PC-3 (cell line): ENCODE measurements around the gene ABLIM2. TPM values are rescaled to one million over a fixed set of nuclear protein-coding genes. Genes with fewer than 3 reads are reported as not detected.
A peak's percentile ranks its signal among the peaks of the same experiment; 100 is the strongest.

Experiments
- ATAC-seq: fragments of 200-7000 bp; cut with Tn5 transposase; 2 replicates; pipeline ENCODE4 v1.9.1; 2020; ENCODE audit warnings: mild to moderate bottlenecking, moderate library complexity
- BruUV-seq: library from RNA; stranded (reverse); fragments of 400-500 nt; replicated peaks from 2 replicates; lab custom pipeline; 2021; lab: Mats Ljungman, UMichigan
- CTCF ChIA-PET: fragments of 300-600 bp; sonication (Branson Sonifier 250); formaldehyde crosslinking; loops from one replicate; lab custom pipeline; 2022; ENCODE audit warnings: antibody characterized with exemption; lab: Charles Lee
- POLR2A ChIA-PET: fragments of 300-600 bp; sonication (Branson Sonifier 250); formaldehyde crosslinking; loops from one replicate; lab custom pipeline; 2022; ENCODE audit warnings: antibody characterized with exemption; ENCODE audit not compliant: unreplicated experiment; lab: Charles Lee
- DNase-seq: peaks from one replicate; pipeline ENCODE4 v3.0.0-alpha.2; 2015
- H2AFZ ChIP-seq: fragments of 300-600 bp; sonication (generic); 2 replicates; pipeline ENCODE4 v1.6.0; 2016; ENCODE audit warnings: antibody characterized with exemption, low read length
- H3F3A ChIP-seq: fragments of 300-600 bp; sonication (generic); one replicate; pipeline ENCODE4 v1.6.0; 2017; ENCODE audit warnings: antibody characterized with exemption, low read length, control low read depth, mild to moderate bottlenecking; ENCODE audit not compliant: unreplicated experiment
- H3K27ac ChIP-seq: fragments of 300-600 bp; sonication (generic); 2 replicates; pipeline ENCODE4 v1.5.1; 2016; ENCODE audit warnings: mild to moderate bottlenecking, low read length
- H3K27me3 ChIP-seq: fragments of 300-600 bp; sonication (generic); 2 replicates; pipeline ENCODE4 v1.6.1; 2016; ENCODE audit warnings: low read length, mixed read lengths
- H3K36me3 ChIP-seq: fragments of 300-600 bp; sonication (generic); 2 replicates; pipeline ENCODE4 v1.6.1; 2016; ENCODE audit warnings: low read depth, mixed run types, low read length, mixed read lengths
- H3K4me1 ChIP-seq: fragments of 300-600 bp; sonication (generic); 2 replicates; pipeline ENCODE4 v1.5.1; 2016; ENCODE audit warnings: low read length; ENCODE audit not compliant: insufficient read depth
- H3K4me2 ChIP-seq: fragments of 300-600 bp; sonication (generic); 2 replicates; pipeline ENCODE4 v1.6.0; 2016; ENCODE audit warnings: low read length
- H3K4me3 ChIP-seq: fragments of 300-600 bp; sonication (generic); 2 replicates; pipeline ENCODE4 v1.5.1; 2016; ENCODE audit warnings: mild to moderate bottlenecking, low read length, mixed read lengths
- H3K79me2 ChIP-seq: fragments of 300-600 bp; sonication (generic); 2 replicates; pipeline ENCODE4 v1.6.1; 2017; ENCODE audit warnings: low read length, mixed read lengths
- H3K9ac ChIP-seq: fragments of 300-600 bp; sonication (generic); 2 replicates; pipeline ENCODE4 v1.6.0; 2016; ENCODE audit warnings: mild to moderate bottlenecking, low read length
- H3K9me2 ChIP-seq: fragments of 300-600 bp; sonication (generic); replicated peaks from 2 replicates; pipeline ENCODE4 v1.6.1; 2016; ENCODE audit warnings: mixed run types, low read length, mixed read lengths
- H3K9me3 ChIP-seq: fragments of 300-600 bp; sonication (generic); 2 replicates; pipeline ENCODE4 v1.6.1; 2016; ENCODE audit warnings: low read length, mixed read lengths
- H4K20me1 ChIP-seq: fragments of 300-600 bp; sonication (generic); 2 replicates; pipeline ENCODE4 v1.6.1; 2016; ENCODE audit warnings: low read length, mixed read lengths
- EZH2 ChIP-seq: fragments of 300-600 bp; sonication (generic); IDR thresholded peaks from one replicate; pipeline ENCODE4 v1.6.1; 2017; ENCODE audit warnings: antibody characterized with exemption, mild to moderate bottlenecking, low read length; ENCODE audit not compliant: unreplicated experiment
- EZH2phosphoT487 ChIP-seq: fragments of 300-600 bp; sonication (generic); IDR thresholded peaks from 2 replicates; pipeline ENCODE4 v1.6.1; 2018; ENCODE audit warnings: mild to moderate bottlenecking, antibody characterized with exemption, low read length, borderline replicate concordance
- intact Hi-C: fragments of 100-400 bp; cut with micrococcal nuclease; formaldehyde crosslinking; loops from 2 replicates; pipeline ENCODE4 v1.9.0; 2023
- total RNA-seq: library from RNA; depleted of rRNA; stranded (reverse); fragments of >200 nt; gene quantifications from 2 replicates; pipeline ENCODE4 v1.2.3, GENCODE V29; 2014
- TF ChIP-seq, protein P1 (sequence below): fragments of 300-600 bp; sonication (generic); conservative IDR thresholded peaks from 2 replicates; pipeline ENCODE4 v1.5.1; 2017; ENCODE audit warnings: antibody characterized with exemption, low read depth, mild to moderate bottlenecking, low read length

ABLIM2 gene
- total RNA-seq, 1 experiment from 2014 or later, result 3.2 TPM

DNA sequence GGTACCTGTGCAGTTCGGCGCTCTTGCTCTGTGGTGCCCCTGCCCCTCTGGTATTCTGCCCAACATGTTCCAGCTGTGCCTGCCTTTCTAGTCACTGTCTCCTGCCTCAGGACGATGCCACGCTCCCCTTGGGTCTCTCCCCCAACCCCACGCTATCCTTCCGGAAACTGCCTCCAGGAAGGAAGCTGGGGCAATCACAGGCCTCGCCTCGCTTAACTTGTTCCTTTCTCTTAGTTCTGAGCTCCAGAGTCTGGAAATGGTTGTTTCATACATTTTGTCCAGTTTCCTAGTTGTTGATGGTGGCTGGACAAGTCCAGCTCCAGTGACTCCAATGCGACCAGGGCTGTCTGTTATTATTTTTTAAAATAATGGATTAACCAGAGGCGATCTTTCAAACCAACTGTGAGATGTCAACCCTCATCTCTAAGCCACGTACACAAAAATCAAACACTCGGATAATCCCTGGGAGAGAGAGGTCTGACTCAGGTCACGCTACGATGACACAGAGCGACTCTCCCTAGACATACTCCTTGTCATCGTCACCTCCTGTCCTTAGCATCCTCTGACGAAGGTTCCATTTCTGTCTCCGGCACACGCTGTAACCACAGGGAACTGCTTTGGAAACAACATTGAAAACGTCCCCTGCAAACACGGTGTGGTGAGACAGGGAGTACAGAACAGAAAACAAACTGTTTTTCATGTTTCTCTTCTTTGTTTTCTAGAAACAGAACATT, 62.5 kb downstream of the ABLIM2 start:
- BruUV-seq, result no TSS peak
- Histone ChIP-seq H3K4me2 (no peak overlapping the region), H4K20me1 (no peaks in the 10 kb centered on the region), H3K27me3 (no peaks in the 10 kb centered on the region), H3K4me3 (no peak overlapping the region), H3K27ac (peak overlapping the region; percentile 87), H3K79me2 (no peaks in the 10 kb centered on the region), H3K9me2 (no peaks in the 10 kb centered on the region), H3K9ac (peak overlapping the region; percentile 56), H3K36me3 (0 out of 2 replicates have a peak, but pooled peaks cover 2% of the 10 kb centered on the region), H3K9me3 (peaks cover 9% of the 10 kb centered on the region; the same call in 1 of the 2 replicates), H2AFZ (no peak overlapping the region), H3F3A (no peaks in the 10 kb centered on the region), H3K4me1 (peaks cover 8% of the 10 kb centered on the region; the same call in 1 of the 2 replicates)
- POLR2A ChIA-PET, result no interaction called here
- TF ChIP-seq, protein P1, sequence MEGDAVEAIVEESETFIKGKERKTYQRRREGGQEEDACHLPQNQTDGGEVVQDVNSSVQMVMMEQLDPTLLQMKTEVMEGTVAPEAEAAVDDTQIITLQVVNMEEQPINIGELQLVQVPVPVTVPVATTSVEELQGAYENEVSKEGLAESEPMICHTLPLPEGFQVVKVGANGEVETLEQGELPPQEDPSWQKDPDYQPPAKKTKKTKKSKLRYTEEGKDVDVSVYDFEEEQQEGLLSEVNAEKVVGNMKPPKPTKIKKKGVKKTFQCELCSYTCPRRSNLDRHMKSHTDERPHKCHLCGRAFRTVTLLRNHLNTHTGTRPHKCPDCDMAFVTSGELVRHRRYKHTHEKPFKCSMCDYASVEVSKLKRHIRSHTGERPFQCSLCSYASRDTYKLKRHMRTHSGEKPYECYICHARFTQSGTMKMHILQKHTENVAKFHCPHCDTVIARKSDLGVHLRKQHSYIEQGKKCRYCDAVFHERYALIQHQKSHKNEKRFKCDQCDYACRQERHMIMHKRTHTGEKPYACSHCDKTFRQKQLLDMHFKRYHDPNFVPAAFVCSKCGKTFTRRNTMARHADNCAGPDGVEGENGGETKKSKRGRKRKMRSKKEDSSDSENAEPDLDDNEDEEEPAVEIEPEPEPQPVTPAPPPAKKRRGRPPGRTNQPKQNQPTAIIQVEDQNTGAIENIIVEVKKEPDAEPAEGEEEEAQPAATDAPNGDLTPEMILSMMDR, result no peak
- TF ChIP-seq EZH2 (no peak), EZH2phosphoT487 (no peak)
- intact Hi-C loops, result no loop called here
- peak; percentile 59 for DNase-seq
- ATAC-seq, result peak; percentile 77
- CTCF ChIA-PET, result no interaction called here

DNA sequence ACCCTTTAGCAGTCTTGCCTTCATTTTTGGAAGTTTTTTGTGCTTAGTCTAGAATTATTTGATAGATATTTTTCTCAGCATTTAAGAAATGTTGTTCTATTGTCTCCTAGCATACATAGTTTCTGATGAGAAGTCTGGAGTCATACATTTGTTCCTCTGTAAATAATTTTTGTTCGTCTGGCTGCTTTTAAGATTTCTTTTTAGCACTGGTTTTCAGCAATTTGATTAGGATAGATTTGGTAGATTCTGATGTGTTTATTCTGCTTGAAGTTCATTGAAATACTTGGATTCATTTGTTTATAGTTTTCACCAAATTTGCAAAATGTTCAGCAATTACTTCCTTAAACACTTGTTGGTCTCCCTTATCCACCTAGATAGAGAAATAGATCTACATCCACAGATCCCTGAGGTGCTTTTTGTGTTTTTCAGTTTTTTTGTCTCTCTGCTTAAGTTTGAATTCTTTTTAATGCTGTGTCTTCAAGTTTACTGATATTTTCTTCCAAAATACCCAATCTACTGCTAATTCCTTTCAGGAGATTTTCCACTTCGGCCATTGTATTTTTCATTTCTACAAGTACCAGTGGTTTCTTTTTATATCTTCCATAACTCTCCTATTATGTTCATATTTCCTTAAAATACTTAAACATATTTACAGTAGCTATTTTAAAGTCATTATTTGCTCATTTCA, 64.9 kb downstream of the ABLIM2 start:
- BruUV-seq, result no TSS peak
- ChIA-PET POLR2A (no interaction called here), CTCF (no interaction called here)
- Histone ChIP-seq H3K4me1 (peaks cover 23% of the 10 kb centered on the region), H3K9me2 (no peaks in the 10 kb centered on the region), H3F3A (no peaks in the 10 kb centered on the region), H3K36me3 (0 out of 2 replicates have a peak, but pooled peaks cover 2% of the 10 kb centered on the region), H3K4me2 (no peak overlapping the region), H3K79me2 (no peaks in the 10 kb centered on the region), H3K4me3 (no peak overlapping the region), H3K9ac (no peak overlapping the region), H4K20me1 (no peaks in the 10 kb centered on the region), H2AFZ (no peak overlapping the region), H3K27ac (no peak overlapping the region), H3K27me3 (no peaks in the 10 kb centered on the region), H3K9me3 (peaks cover 9% of the 10 kb centered on the region; the same call in 1 of the 2 replicates)
- no peak for DNase-seq
- ATAC-seq, result no peak
- intact Hi-C loops, result no loop called here
- TF ChIP-seq, protein P1, result no peak
- TF ChIP-seq EZH2phosphoT487, result no peak
- TF ChIP-seq EZH2, result no peak

DNA sequence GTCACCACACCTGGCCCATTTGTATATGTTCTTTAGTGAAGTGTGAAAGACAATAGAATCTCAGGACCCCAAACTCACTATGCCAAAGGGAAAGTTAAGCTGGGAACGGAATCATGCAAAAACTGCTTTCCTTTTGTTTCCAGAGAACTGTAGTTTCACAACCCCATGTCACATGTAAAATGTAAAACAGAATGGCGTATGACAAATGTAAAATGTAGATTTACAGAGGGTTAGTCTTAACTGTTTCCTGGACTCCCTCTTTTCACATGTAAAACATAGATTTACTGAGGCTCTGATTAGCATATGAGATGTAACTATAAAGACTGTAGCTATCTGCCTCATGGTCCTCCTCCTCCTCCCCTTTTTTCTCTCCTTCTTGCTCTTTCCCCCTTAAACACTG, 66.3 kb downstream of the ABLIM2 start:
- Histone ChIP-seq H3K4me1 (peaks cover 23% of the 10 kb centered on the region), H2AFZ (no peak overlapping the region), H3F3A (no peaks in the 10 kb centered on the region), H3K9ac (no peak overlapping the region), H3K79me2 (no peaks in the 10 kb centered on the region), H3K27me3 (no peaks in the 10 kb centered on the region), H3K36me3 (0 out of 2 replicates have a peak, but pooled peaks cover 2% of the 10 kb centered on the region), H3K9me2 (no peaks in the 10 kb centered on the region), H3K4me2 (no peak overlapping the region), H3K27ac (no peak overlapping the region), H3K4me3 (no peak overlapping the region), H3K9me3 (peaks cover 9% of the 10 kb centered on the region; the same call in 1 of the 2 replicates), H4K20me1 (no peaks in the 10 kb centered on the region)
- ATAC-seq (no peak), DNase-seq (no peak)
- ChIA-PET POLR2A (no interaction called here), CTCF (no interaction called here)
- TF ChIP-seq, protein P1, result no peak
- TF ChIP-seq EZH2 (no peak), EZH2phosphoT487 (no peak)
- intact Hi-C loops, result no loop called here
- BruUV-seq, result no TSS peak
